AG08395 (cell line): ENCODE data around the gene SLC6A18.
A peak's percentile ranks its signal among the peaks of the same experiment; 100 is the strongest.

Experiments used
- DNase-seq: peaks from one replicate; pipeline ENCODE4 v3.0.0; 2012; ENCODE audit warnings: mixed read lengths, low spot score

SLC6A18 gene

DNA sequence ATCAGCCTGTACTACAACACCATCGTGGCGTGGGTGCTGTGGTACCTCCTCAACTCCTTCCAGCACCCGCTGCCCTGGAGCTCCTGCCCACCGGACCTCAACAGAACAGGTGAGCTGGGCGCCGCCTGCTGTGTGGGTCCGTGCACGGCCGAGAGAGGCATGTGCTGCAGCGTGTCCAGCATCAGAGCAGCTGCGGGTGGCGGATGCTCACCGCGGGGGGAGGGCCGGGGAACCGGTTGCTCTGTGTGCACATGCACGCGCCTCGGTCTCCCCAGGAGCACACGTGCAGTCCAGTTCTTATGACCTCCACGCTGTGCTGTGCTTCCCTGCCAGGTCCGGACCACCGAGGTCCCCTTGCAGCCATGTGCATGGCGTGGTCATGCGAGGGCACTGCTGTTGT lies 7.6 kb downstream of the SLC6A18 start:
- DNase-seq, result no peak

DNA sequence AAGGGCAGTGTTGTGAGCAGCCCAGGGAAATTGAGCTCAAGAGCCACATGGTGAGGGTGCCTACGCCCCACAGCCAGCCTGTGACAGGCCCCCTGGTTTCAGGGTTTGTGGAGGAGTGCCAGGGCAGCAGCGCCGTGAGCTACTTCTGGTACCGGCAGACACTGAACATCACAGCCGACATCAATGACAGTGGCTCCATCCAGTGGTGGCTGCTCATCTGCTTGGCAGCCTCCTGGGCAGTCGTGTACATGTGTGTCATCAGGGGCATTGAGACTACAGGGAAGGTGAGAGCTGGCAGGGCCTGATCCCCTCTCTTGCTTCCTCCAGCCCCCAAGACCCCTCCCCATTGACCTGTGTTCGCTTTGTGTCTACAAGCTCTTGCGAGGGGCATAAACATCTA lies 10.2 kb downstream of the SLC6A18 start:
- no peak for DNase-seq

DNA sequence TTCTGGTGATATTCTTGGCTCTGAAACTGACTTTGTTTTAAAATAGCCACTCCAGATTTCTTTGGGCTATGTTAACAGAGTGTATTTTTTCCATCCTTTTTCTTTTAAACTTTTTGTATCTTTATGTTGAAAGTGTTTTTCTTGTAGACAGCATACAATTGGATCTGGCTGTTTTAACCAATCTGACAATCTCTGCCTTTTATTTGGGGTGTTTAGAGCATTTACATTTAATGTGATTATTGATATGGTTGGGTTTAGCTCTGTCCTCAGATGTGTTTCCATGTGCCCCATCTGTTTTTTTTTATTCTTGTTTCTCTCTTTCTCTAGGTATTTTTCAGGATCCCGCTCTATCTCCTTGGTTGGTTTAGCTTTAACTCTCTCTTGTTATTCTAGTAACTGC lies 10.7 kb downstream of the SLC6A18 start:
- no peak for DNase-seq

DNA sequence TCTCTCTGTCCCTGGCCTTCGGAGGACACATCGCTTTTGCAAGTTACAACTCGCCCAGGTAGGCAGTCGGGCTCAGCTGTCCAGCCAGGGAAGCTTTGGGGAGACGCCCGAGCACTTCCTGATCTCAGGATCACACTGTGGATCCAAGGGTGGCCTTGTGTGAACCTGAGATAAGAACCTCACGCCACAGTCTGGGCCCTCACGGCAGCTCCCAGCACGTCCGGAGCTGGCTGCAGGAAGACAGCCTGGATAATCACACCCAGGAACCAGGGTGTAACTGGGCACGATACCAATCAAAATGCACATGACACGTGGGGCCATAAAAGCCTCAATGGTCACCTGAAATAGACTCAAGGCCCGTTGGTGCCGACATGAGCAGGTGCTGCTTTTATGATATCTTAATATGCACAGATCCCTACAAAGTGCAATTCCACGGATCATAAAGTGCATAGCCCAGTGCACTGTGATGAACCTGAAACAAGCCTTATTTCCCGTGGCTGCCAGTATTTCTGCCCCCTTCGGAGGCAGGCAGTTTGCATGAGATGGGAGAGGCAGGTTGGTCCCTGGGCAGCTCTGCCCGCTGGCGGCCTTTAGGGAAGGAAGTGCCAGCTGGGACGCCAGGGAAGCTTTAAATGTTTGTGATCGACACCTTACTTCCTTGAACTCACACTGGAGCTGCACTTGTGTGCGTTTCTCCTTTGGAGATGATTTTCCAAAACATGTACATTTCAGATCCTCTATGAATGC lies 14.5 kb downstream of the SLC6A18 start:
- no peak for DNase-seq

DNA sequence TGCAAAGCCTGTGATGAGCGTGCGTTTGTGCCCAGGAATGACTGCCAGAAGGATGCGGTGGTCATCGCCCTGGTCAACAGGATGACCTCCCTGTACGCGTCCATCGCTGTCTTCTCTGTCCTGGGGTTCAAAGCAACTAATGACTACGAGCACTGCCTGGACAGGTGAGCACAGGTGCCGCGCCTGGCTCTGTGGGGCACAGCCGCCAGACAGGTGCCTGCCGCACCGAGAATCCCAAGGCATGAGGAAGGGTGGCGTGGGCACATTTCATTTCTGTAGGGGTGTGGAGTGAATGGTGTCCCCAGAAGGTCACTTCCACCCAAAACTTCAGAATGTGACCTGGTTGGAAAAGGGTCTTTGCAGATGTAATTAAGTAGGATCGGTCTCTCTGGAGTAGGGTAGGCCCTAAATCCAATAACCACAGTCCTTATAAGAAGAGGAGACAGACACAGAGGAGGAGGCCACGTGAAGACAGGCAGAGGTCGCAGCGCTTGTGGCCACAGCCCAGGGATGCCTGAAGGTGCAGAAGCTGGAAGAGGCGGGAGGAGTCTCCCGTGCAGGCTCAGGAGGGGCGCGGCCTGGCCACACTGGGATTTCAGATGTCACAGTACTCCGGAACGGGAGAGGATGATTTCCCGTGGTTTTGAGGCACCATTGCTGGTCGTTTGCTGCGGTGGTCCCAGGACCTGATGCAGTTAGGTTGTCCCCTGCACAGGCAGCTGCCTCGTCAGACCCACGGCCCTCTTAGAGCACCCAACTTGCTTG lies 15.5 kb downstream of the SLC6A18 start:
- no peak for DNase-seq

DNA sequence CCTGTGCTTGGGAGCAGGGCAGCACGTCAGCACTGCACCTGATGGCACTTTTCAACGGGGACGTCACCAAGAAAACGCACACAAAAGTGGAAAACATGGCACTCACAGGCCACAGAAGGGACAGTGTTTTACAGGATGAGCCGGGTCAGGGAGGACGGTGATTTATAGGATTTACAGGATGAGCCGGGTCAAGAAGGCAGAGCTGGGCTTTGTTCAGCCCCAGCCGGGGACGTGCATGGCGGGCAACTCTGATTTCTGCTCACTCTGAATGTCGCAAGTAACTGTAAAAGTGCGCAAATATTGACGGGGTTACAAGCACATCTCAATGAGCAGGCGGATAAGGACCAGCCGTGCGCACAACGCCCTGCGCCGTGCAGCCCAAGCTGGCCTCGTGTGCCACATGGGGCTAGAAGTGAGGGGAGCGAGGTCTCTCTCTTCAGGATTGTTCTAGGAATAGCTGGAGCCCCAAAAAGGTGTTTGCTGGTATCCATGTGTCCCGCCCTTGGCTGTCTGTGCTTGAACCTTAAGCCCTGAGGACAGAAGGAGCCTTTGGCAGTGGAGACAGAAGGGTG lies 16.4 kb downstream of the SLC6A18 start:
- no peak for DNase-seq

DNA sequence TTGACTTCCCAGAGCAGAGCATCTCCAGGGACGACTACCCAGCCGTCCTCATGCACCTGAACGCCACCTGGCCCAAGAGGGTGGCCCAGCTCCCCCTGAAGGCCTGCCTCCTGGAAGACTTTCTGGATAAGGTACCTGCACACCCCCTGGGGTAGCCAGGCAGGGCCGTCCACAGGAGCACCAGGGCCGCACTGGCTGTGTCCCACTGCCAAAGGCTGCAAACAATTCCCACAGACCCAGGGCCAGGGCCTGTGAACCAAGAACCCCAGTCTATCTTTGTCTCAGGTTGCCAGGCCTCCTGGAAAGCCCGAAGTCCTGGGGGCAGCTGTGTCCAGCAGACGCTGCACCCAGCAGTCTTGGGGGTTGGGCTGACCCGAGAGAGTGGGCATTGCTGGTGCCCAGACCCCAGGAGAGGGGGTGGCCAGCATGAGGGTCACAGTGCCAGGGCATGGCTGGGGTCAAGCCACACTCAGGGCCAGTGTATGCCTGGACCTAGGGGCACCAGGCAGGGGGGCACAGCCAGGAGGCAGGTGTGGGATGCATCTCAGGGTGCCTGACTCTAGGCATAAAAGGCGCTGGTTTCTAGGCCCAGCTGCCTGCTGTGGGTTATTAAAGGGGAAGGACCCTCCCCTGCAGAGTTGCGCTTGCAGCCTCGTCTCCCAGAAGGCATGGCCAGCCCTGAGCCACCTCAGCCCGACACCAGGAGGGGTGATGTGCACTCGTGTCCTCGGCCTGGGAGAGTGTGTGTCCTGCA lies 17.7 kb downstream of the SLC6A18 start:
- no peak for DNase-seq

DNA sequence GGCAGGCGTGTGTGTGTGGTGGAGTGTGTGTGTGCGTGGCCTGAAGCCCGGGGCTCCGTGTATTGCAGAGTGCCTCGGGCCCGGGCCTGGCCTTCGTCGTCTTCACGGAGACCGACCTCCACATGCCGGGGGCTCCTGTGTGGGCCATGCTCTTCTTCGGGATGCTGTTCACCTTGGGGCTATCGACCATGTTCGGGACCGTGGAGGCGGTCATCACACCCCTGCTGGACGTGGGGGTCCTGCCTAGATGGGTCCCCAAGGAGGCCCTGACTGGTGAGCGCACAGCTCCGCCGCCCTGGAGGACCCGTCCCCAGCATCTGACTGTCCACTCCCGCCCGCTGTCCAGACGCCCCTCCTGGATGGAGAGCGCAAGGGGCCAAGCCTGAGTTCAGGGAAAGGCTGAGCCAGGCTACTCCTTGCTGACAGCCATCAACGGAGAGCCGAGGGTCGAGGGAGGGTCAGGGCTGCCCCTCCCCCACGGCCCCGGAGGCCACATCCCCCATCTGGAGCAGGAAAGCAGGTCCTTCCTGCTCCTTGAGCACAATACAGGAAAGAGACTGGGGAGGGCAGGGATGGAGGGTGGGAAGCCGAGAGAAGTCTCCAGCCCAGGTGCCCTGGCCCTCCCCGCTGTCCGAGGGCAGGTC lies 18.4 kb downstream of the SLC6A18 start:
- DNase-seq, result no peak

DNA sequence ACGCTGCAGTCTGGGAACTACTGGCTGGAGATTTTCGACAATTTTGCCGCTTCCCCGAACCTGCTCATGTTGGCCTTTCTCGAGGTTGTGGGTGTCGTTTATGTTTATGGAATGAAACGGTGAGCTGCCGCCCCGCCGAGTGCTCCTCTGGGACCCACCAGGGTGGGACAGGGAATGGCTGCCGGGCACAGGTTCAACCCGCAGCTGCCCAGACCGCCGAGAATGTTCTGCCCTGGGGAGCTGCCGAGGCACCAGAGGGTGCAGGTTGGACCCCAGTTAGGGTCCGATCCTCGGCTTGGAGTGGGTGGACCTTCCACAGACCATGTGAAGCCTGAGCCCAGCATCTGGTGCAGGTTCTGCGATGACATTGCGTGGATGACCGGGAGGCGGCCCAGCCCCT lies 19.1 kb downstream of the SLC6A18 start:
- DNase-seq, result no peak

DNA sequence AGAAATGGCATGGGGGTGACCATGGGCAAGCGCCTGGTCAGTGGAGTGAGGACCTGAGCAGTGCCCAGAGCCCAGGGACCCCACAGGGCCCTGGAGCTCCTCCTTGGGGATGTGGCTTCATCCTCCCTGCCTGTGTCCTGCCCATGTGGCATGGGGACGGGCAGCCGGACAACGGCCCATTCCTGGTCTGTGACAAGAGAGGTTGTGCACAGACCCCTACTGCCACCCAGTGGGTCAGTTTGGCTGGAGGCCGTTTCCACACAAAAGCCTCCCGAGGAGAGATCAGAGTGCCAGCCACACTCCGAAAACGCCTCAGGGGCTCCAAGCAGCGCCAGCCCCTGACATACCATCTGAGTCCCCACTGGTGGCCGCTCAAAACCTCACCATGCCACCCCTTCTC lies 19.8 kb downstream of the SLC6A18 start:
- DNase-seq, result no peak

DNA sequence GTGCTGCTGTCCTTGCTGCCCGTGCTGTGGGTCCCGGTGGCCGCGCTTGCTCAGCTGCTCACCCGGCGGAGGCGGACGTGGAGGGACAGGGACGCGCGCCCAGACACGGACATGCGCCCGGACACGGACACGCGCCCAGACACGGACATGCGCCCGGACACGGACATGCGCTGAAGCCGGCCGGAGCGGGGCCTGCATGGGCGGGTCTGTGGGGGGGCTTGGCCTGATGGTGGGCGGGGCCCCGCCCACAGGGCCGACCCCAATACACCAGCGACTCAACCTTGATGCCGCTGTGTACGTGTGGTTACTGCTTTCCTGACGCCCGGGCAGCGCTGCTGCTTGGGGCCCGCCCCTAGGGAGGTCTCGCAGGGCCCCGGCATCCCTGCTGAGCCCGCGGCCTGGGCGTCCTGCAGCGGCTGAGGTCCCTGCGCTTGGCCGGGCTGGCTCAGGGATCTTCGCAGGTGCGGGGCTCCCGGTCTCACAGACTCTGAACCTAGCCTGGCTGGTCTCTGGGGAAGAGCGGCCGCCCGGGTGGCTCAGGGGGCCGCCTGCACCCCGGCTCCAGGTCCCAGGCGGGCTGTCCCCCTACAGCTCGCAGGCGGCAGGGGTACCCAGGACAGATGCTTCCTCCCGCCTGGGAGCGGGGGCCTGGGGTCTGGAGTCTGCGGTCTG lies 20.9 kb downstream of the SLC6A18 start:
- no peak for DNase-seq

DNA sequence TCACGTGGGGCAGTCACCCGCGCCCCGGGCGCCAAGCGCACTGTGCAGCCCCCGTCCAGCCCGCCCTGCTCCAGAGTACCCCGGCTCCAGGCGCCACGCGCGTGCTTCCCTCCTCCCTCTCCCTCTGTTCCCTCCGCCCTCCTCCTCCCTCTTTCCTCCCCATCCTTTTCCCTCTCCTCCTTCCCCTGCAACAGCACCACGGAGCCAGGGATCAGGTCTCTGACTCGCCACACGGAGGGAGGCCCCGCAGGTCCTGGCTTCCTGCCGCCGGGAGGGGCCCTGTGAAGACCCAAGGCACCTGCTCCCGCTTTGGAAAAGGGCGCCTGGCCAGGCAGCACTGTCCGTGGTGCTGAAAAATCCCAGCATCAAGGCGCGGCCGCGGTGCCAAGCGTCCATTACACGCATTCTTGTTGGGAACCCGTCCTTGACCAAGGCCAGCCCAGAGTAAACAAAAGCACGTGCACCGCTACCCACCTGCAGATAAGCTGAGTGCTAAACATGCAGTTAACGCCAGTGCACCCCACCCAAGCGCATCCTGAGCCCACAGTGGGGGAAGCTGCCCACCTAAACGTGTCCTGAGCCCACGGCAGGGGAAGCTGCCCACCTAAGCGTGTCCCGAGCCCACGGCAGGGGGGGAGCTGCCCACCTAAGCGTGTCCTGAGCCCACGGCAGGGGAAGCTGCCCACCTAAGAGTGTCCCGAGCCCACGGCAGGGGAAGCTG lies 21.7 kb downstream of the SLC6A18 start:
- peak; percentile 11 for DNase-seq

DNA sequence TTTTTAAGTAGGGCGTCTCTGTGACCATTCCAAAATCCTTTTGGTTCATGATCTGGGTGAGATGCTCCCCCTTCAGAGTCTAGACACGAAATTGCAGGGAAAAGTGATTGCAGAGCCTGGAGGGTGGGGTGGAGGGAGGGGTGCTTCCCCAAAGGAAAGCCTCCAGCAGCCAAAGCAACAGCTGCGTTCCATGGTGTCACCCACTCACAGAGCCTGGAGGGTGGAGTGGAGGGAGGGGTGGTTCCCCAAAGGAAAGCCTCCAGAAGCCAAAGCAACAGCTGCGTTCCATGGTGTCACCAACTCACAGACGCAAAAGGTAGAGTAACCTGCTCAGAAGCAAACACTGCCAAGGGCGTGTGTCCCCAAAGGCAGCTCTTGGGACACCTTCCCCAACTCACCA lies 22.6 kb downstream of the SLC6A18 start:
- DNase-seq, result no peak

DNA sequence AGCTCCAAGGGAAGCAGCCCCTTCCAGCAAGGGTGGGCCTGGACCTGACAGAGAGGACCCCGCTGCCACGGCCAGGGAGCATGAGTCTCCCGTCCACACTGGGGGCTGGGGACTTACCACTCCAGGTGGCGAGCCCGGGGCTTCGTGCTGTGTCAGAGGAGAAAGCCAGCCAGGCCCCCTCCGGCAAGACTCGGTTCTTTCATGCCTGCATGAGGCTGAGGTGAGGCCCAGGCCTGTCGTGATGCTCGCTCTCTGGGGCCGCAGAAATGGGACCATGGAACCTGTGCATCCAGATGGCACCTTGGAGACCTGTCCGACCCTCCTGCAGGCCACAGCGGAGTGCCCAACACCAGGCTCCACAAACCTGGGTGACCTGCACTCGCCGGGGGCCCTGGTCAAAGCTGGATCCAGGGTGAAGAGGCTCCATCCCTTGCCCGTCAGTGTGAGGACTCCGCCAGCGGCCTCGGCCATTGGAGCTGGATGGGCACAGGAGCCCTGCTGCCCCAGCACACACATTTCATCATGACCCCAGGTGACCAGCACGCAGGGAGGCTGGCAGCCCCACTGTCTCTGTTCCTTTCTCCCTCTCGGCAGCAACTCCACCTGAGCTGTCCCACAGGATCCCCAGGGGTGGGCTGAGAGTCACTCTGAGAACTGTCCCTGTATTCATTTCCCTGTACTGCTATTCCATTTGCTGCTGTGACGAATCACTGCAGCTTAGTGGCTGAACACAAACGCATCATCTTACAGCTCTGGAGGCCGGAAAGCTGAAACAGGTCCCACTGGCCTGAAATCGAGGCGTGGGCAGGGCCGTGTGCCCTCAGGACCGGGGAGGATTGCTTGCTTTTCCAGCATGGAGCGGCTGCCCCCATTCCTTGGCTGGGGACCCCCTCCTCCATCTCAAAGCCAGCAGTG lies 24.4 kb downstream of the SLC6A18 start:
- DNase-seq, result no peak

DNA sequence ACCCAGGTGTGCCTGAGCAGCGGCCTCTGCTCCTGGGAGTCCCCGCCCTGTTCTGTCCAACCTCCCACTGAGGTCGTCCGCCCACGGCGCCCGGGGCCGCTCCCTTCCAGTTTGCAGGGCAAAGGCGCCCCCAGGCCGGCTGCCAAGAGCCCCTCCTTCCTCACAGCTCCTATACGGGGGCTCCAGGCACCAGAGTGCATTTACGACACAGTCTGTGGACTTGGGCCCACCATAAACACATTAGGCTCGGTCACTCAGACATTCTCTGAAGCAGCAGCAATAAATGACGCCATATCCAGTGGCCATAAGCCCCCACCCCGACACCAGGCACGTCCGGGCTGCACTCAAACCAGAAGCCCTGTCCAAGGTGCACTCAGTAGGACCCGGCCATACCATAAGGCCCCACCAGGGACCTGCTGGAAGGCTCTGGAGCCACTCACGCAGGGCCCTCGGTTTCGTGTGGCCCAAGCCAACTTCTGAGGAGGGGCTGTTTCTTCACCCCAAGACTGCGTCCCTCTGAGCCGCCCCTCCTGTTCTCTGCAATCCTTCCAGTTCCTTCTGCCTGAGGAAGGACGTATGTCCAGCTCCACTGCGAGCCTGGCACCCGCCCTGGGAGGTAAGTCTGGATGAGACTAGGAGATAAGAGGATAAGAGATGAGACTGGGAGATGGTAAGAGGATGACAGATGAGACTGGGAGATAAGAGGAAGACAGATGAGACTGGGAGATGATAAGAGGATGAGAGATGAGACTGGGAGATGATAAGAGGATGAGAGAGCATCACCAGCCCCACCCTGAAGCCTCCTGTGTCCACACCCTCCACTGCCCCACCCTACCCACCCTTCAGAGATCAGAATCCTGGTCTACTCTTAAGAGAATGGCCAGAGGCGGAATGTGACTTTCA lies 26.7 kb downstream of the SLC6A18 start:
- no peak for DNase-seq

DNA sequence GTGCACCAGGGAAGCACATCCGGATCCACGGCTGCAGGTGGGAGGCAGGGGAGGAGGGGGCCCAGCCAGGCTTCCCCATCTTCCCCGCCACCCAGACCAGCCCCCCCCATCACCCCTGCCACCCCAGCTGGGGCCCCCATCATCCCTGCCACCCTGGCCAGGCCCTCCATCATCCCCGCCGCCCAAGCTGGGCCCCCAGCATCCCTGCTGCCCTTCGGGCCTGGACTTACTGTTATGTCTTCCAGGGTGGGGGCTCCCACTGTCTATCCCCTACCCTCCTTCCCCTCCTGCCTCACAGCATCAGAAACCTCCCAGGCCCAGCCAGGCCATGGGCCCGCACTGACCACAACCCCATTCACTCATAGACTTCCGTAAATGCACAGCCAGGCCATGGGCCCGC lies 27.5 kb downstream of the SLC6A18 start:
- DNase-seq, result no peak

DNA sequence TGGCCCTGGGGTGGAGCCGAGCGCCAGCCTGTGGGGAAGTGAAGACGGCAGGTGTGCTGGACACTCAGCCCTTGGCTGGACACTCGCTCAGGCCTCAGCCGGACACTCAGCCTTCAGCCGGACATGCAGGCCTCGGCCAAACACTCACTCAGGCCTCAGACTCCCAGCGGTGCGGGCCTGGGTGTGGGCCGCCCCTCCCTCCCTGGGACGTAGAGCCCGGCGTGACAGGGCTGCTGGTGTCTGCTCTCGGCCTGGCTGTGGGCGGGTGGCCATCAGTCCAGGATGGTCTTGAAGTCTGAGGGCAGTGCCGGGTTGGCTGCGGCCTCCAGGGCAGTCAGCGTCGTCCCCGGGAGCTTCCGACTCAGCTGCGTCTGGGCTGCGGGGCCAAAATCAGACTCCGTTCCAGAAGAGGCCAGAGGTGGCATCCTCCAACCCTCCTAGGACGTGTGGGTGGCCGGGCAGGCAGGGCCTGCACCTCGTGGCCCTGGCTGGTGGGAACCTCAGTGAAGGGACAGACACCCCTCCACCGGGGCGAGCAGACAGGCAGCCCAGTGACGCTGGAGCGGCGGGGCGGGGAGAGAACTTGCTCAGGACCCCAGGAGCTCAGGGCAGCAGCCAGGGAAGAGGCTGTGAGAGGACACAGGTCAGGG lies 28.4 kb downstream of the SLC6A18 start:
- DNase-seq, result no peak

DNA sequence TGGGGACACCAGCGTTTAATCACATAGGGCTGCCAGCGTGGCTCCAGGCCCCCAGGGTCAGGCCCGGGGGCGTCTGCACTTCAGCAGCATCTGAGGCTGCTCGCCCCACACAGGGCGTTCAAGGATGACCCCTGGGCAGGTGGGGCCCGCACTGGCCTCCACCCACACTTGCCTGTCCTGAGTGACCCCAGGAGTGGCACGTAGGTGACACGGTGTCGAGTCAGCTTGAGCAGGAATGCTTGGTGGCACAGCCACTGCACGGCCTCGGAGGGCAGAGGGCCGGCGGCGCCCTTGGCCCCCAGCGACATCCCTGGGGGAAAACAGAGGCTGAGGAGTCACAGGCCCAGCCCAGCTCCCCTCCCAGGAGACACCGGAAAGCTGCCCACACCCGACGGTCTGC lies 29.0 kb downstream of the SLC6A18 start:
- no peak for DNase-seq
